ENCODE results near the gene PDSS2. TPM values are rescaled to one million over a fixed set of nuclear protein-coding genes. Genes with fewer than 3 reads are reported as not detected.

PDSS2 gene
- total and polyA plus RNA-seq, 2 of the 8 experiments (the other 6 are each of a cell fraction or from before 2014, with no cell fraction given) = 10.7 to 16.1 TPM

DNA sequence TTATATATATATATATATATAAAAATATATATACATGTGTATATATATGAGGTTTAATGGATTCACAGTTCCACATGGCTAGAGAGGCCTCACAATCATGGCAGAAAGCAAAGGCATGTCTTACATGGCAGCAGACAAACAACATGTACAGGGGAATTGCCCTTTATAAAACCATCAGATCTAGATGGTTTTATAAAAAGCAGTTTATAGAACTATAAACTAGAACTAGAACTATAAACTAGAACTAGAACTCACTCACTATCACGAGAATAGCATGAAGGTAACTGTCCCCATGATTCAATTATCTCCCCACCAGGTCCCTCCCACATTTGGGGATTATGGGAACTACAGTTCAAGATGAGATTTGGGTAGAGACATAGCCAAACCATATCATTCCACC, 56.8 kb downstream of the PDSS2 start:
- ChIA-PET POLR2A (ENCODE audit: partially characterized antibody) (no interaction called here), CTCF (ENCODE audit: partially characterized antibody) (no interaction called here)
- no peak overlapping the region for H3K14ac ChIP-seq (ENCODE audit: insufficient read length)
- H3K4me2 ChIP-seq (ENCODE audit: insufficient read depth in 1 of 2, low read depth in 2 of 2, low read length in 2 of 2) = no peak overlapping the region
- WGBS, 2 experiments (ENCODE audit: extremely low coverage in 1 of 2, insufficient coverage in 1 of 2, insufficient read length in 1 of 2, insufficient replicate concordance in 2 of 2, low coverage in 1 of 2, low lambda C conversion rate in 2 of 2, missing lambda C conversion rate in 1 of 2) = 96% methylated on average over 1 of the region's 1 CpG; no CpG with 5 or more reads in 1 of the 2 experiments
- H4K20me1 ChIP-seq (replicated peaks in 1 of 2; ENCODE audit: control insufficient read depth in 1 of 2, insufficient read depth in 2 of 2, low read length in 2 of 2) = peaks cover 0 to 1% of the 10 kb centered on the region in 2 experiments
- H2AK5ac ChIP-seq (ENCODE audit: low read depth, low read length) = no peak overlapping the region
- no peaks in the 10 kb centered on the region for H3K27me3 ChIP-seq (replicated peaks in 1 of 4; ENCODE audit: control insufficient read depth in 3 of 4, extremely low read depth in 1 of 4, insufficient read depth in 3 of 4, low read length in 3 of 4)
- no peak overlapping the region for H3K18ac ChIP-seq (ENCODE audit: extremely low read depth, low read length)
- H2BK20ac ChIP-seq (ENCODE audit: low read length) = no peak overlapping the region
- DNase-seq (ENCODE audit: low read depth in 1 of 2, low spot score in 2 of 2) (no peak), FAIRE-seq (no peak)
- H2BK12ac ChIP-seq (ENCODE audit: low read depth, low read length) = no peak overlapping the region
- H3K79me2 ChIP-seq (ENCODE audit: control insufficient read depth in 1 of 2, insufficient read depth in 2 of 2, low read length in 2 of 2) = peaks cover 0 to 17% of the 10 kb centered on the region in 2 experiments; a peak in 2 of 4 replicates
- H3K56ac ChIP-seq (replicated peaks; ENCODE audit: insufficient read length, low read depth, low read length) = no peak overlapping the region
- H4K5ac ChIP-seq (ENCODE audit: insufficient read length, low read depth, low read length) = no peak overlapping the region
- no peak overlapping the region for H2BK5ac ChIP-seq (ENCODE audit: low read depth, low read length)
- H2BK15ac ChIP-seq (ENCODE audit: low read length) = no peak overlapping the region
- H3K36me3 ChIP-seq (ENCODE audit: control insufficient read depth in 2 of 4, insufficient read depth in 4 of 4, low read length in 3 of 4) = no peaks in the 10 kb centered on the region
- H3K27ac ChIP-seq (ENCODE audit: low read depth, low read length) = no peak overlapping the region
- H2AFZ ChIP-seq (ENCODE audit: low read length) = no peak overlapping the region
- no peaks in the 10 kb centered on the region; a peak in 1 of 4 replicates for H3K9me3 ChIP-seq (ENCODE audit: insufficient read depth in 2 of 2, low read depth in 1 of 2, low read length in 1 of 2)
- no peak overlapping the region for H4K91ac ChIP-seq (replicated peaks; ENCODE audit: insufficient read length, low read length)
- no peaks in the 10 kb centered on the region for H3K23me2 ChIP-seq (ENCODE audit: low read depth, low read length)
- H3K4me3 ChIP-seq (ENCODE audit: extremely low read depth in 1 of 4, insufficient read depth in 2 of 4, low read depth in 3 of 4, low read length in 4 of 4) = no peak overlapping the region
- TF ChIP-seq CBX8 (IDR thresholded peaks at IDR 0.05; ENCODE audit: borderline replicate concordance, low read depth, low read length) (no peak), KDM1A (IDR thresholded peaks at IDR 0.05; ENCODE audit: borderline replicate concordance, low read length) (no peak), TCF12 (IDR thresholded peaks at IDR 0.05; ENCODE audit: low read depth, low read length) (no peak), CHD2 (IDR thresholded peaks at IDR 0.05; ENCODE audit: low read length) (no peak), ZNF274 (IDR thresholded peaks at IDR 0.05; ENCODE audit: borderline replicate concordance, extremely low read depth, low read length) (no peak), CREB1 (IDR thresholded peaks at IDR 0.05) (no peak), JUN (IDR thresholded peaks at IDR 0.05; ENCODE audit: low read depth, low read length) (no peak), SP1 (IDR thresholded peaks at IDR 0.05; ENCODE audit: low read depth, low read length) (no peak), NANOG (IDR thresholded peaks at IDR 0.05; ENCODE audit: insufficient read depth, low read depth, low read length, poor library complexity, severe bottlenecking) (no peak), SP2 (IDR thresholded peaks at IDR 0.05; ENCODE audit: low read length) (no peak), POLR2AphosphoS5 (IDR thresholded peaks at IDR 0.05; ENCODE audit: low read depth, low read length) (no peak)
- TF ChIP-seq, protein P1, sequence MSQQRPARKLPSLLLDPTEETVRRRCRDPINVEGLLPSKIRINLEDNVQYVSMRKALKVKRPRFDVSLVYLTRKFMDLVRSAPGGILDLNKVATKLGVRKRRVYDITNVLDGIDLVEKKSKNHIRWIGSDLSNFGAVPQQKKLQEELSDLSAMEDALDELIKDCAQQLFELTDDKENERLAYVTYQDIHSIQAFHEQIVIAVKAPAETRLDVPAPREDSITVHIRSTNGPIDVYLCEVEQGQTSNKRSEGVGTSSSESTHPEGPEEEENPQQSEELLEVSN (IDR thresholded peaks at IDR 0.05) = no peak
- TF ChIP-seq, protein P2, sequence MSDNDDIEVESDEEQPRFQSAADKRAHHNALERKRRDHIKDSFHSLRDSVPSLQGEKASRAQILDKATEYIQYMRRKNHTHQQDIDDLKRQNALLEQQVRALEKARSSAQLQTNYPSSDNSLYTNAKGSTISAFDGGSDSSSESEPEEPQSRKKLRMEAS (IDR thresholded peaks at IDR 0.05) = no peak
- no peaks in the 10 kb centered on the region; the same call in 1 of the 2 replicates for H3K79me1 ChIP-seq (ENCODE audit: low read depth, low read length)
- H3K23ac ChIP-seq (ENCODE audit: insufficient read length) = no peak overlapping the region
- no peak overlapping the region for H2BK120ac ChIP-seq (replicated peaks; ENCODE audit: low read depth, low read length)
- no peak overlapping the region for H3K4ac ChIP-seq (replicated peaks; ENCODE audit: insufficient read length, low read depth, low read length)
- H3K4me1 ChIP-seq (replicated peaks in 1 of 4; ENCODE audit: control insufficient read depth in 3 of 4, insufficient read depth in 4 of 4, low read length in 3 of 4) = peaks cover 0 to 3% (median 0%) of the 10 kb centered on the region in 4 experiments; a peak in 2 of 7 replicates
- H4K8ac ChIP-seq (ENCODE audit: extremely low read depth, insufficient read depth, low read length) = no peak overlapping the region
- H3K9ac ChIP-seq (replicated peaks in 1 of 4; ENCODE audit: extremely low read depth in 1 of 4, low read depth in 3 of 4, low read length in 3 of 4) = no peak overlapping the region
